Gastrocnemius medialis (tissue), 4 donors: ENCODE results near the gene PM20D2.

Experiments
- POLR2A ChIP-seq, 2 donors: fragments of 450-650 bp; IDR thresholded peaks; one replicate each; pipeline ENCODE4 v1.6.1; 2017; ENCODE audit warnings: antibody characterized with exemption in 2 of 2, mild to moderate bottlenecking in 2 of 2, moderate library complexity in 2 of 2
- TF ChIP-seq, protein P1 (sequence below), 5 experiments: fragments of 450-650 bp in 3 of 5; fragments of 200-600 bp in 2 of 5; sonication (generic) in 2 of 5; IDR thresholded peaks in 4 of 5; conservative IDR thresholded peaks in 1 of 5; 1 replicate in 4 of 5; 2 replicates in 1 of 5; pipeline ENCODE4 v1.5.1; 2016 to 2019; ENCODE audit warnings: antibody characterized with exemption in 5 of 5, mild to moderate bottlenecking in 3 of 5, moderate library complexity in 3 of 5

DNA sequence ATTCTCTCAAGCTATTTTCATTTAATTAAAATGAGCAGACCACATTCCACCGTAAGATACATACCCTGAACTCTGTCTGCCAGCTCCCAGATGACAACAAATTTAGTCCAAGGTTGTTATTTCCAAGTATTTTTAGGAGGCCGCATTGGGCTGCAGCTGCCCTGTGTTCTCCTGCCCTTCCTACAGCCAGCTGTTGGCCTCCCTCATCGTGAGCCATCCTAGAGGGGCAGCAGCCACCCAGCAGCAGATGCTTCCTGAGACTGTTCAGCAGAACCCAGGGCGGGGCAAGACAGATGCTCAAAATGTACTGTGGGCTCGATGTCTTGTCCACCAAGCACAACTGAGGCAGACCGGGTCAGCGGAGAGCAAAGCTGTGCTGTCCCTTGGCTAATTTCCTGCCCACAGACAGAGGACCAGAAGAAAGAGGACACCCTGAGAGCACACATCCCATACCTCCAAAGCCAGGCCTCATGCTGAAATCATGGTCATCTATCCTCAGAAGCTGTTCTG, 54.9 kb downstream of the PM20D2 start:
- TF ChIP-seq, protein P1, sequence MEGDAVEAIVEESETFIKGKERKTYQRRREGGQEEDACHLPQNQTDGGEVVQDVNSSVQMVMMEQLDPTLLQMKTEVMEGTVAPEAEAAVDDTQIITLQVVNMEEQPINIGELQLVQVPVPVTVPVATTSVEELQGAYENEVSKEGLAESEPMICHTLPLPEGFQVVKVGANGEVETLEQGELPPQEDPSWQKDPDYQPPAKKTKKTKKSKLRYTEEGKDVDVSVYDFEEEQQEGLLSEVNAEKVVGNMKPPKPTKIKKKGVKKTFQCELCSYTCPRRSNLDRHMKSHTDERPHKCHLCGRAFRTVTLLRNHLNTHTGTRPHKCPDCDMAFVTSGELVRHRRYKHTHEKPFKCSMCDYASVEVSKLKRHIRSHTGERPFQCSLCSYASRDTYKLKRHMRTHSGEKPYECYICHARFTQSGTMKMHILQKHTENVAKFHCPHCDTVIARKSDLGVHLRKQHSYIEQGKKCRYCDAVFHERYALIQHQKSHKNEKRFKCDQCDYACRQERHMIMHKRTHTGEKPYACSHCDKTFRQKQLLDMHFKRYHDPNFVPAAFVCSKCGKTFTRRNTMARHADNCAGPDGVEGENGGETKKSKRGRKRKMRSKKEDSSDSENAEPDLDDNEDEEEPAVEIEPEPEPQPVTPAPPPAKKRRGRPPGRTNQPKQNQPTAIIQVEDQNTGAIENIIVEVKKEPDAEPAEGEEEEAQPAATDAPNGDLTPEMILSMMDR (IDR thresholded peaks at IDR 0.05 in 4 of 5, conservative IDR thresholded peaks at IDR 0.05 in 1 of 5) = no peak
- TF ChIP-seq POLR2A (IDR thresholded peaks at IDR 0.05) = no peak
